ENCODE measurements around the gene TMEM163. TPM values are rescaled to one million over a fixed set of nuclear protein-coding genes. Genes with fewer than 3 reads are reported as not detected.
"Not testable (repeated sequence)": the region's sequence is repeated elsewhere in the genome, so short reads cannot be mapped to it uniquely, and the experiment has no call there.

TMEM163 gene
- total RNA-seq, 4 donors from 2014 or later, result not detected

GRCh38 chr2:134570676-134571075, 148.1 kb downstream of the TMEM163 start:
- H3K4me3 ChIP-seq, result no peak overlapping the region
- no peaks in the 10 kb centered on the region for H3K9me3 ChIP-seq
- WGBS, 2 donors, result 47 to 49% methylated on average over 3 of the region's 3 CpGs
- H3K36me3 ChIP-seq, result no peaks in the 10 kb centered on the region
- no peak overlapping the region for H3K27ac ChIP-seq
- no peaks in the 10 kb centered on the region for H3K27me3 ChIP-seq
- DNase-seq (ENCODE audit: low spot score in 2 of 2), result no peak
- TF ChIP-seq CTCF (IDR thresholded peaks at IDR 0.05), result no peak
- TF ChIP-seq EP300 (IDR thresholded peaks at IDR 0.05), result no peak
- H3K4me1 ChIP-seq, result no peaks in the 10 kb centered on the region

GRCh38 chr2:134568413-134568812, 150.4 kb downstream of the TMEM163 start:
- H3K4me3 ChIP-seq, result no peak overlapping the region
- no peaks in the 10 kb centered on the region for H3K36me3 ChIP-seq
- no peak for DNase-seq (ENCODE audit: low spot score in 2 of 2)
- TF ChIP-seq CTCF (IDR thresholded peaks at IDR 0.05) (no peak), POLR2A (IDR thresholded peaks at IDR 0.05) (no peak), EP300 (IDR thresholded peaks at IDR 0.05) (no peak)
- H3K9me3 ChIP-seq, result no peaks in the 10 kb centered on the region
- 93 to 96% methylated on average over 2 of the region's 2 CpGs for WGBS, 2 donors
- no peaks in the 10 kb centered on the region for H3K4me1 ChIP-seq
- no peak overlapping the region for H3K27ac ChIP-seq
- H3K27me3 ChIP-seq, result no peaks in the 10 kb centered on the region

- H3K27me3 ChIP-seq, result no peaks in the 10 kb centered on the region
- no peaks in the 10 kb centered on the region for H3K36me3 ChIP-seq
- no peak for DNase-seq (ENCODE audit: low spot score in 2 of 2)
- no peak for TF ChIP-seq CTCF (IDR thresholded peaks at IDR 0.05)
- no peak for TF ChIP-seq EP300 (IDR thresholded peaks at IDR 0.05)
- no peak for TF ChIP-seq POLR2A (IDR thresholded peaks at IDR 0.05)
- H3K4me1 ChIP-seq, result no peaks in the 10 kb centered on the region
- H3K27ac ChIP-seq, result no peak overlapping the region
- 70 to 71% methylated on average over 1 of the region's 1 CpG for whole genome bisulfite sequencing, 2 donors
- no peaks in the 10 kb centered on the region for H3K9me3 ChIP-seq
- no peak overlapping the region for H3K4me3 ChIP-seq
These were observed 151.1 kb downstream of the TMEM163 start for GRCh38 chr2:134567666-134568065.

- not testable (repeated sequence) for DNase-seq (ENCODE audit: low spot score in 2 of 2); H3K27ac ChIP-seq; H3K4me1 ChIP-seq; H3K9me3 ChIP-seq; H3K4me3 ChIP-seq; H3K27me3 ChIP-seq; H3K36me3 ChIP-seq
- WGBS, 2 donors, result 71 to 73% methylated on average over 5 of the region's 5 CpGs
These were observed 153.8 kb downstream of the TMEM163 start for GRCh38 chr2:134564955-134565354.

GRCh38 chr2:134564549-134564948, 154.3 kb downstream of the TMEM163 start:
- Histone ChIP-seq H3K9me3 (no peaks in the 10 kb centered on the region), H3K4me1 (no peaks in the 10 kb centered on the region), H3K4me3 (no peak overlapping the region), H3K27me3 (no peaks in the 10 kb centered on the region), H3K27ac (no peak overlapping the region), H3K36me3 (no peaks in the 10 kb centered on the region)
- DNase-seq (ENCODE audit: low spot score in 2 of 2), result no peak
- TF ChIP-seq CTCF (IDR thresholded peaks at IDR 0.05) (no peak), EP300 (IDR thresholded peaks at IDR 0.05) (no peak), POLR2A (IDR thresholded peaks at IDR 0.05) (no peak)
- WGBS, 2 donors, result 48 to 52% methylated on average over 3 of the region's 3 CpGs

- Histone ChIP-seq H3K9me3 (no peaks in the 10 kb centered on the region), H3K27me3 (no peaks in the 10 kb centered on the region), H3K4me3 (no peak overlapping the region), H3K27ac (no peak overlapping the region), H3K4me1 (no peaks in the 10 kb centered on the region), H3K36me3 (no peaks in the 10 kb centered on the region)
- TF ChIP-seq POLR2A (IDR thresholded peaks at IDR 0.05) (no peak), EP300 (IDR thresholded peaks at IDR 0.05) (no peak), CTCF (IDR thresholded peaks at IDR 0.05) (no peak)
- 57 to 61% methylated on average over 5 of the region's 5 CpGs for WGBS, 2 donors
- DNase-seq (ENCODE audit: low spot score in 2 of 2), result no peak
These were observed 160.5 kb downstream of the TMEM163 start for GRCh38 chr2:134558208-134558830.
